Posterior cingulate gyrus (tissue), 11 donors: ENCODE measurements around the gene MAB21L3.
A peak's percentile ranks its signal among the peaks of the same experiment; 100 is the strongest.

Experiments
- DNase-seq, 10 donors: peaks; one replicate each; pipeline versions ENCODE4 v3.0.0 to v3.0.0-alpha.2; 2020 to 2021; ENCODE audit warnings: mixed read lengths in 3 of 10
- intact Hi-C: fragments of 100-400 bp; cut with DNase I; formaldehyde crosslinking; loops from one replicate; pipeline ENCODE4 v1.15.1; 2023

The MAB21L3 gene

DNA sequence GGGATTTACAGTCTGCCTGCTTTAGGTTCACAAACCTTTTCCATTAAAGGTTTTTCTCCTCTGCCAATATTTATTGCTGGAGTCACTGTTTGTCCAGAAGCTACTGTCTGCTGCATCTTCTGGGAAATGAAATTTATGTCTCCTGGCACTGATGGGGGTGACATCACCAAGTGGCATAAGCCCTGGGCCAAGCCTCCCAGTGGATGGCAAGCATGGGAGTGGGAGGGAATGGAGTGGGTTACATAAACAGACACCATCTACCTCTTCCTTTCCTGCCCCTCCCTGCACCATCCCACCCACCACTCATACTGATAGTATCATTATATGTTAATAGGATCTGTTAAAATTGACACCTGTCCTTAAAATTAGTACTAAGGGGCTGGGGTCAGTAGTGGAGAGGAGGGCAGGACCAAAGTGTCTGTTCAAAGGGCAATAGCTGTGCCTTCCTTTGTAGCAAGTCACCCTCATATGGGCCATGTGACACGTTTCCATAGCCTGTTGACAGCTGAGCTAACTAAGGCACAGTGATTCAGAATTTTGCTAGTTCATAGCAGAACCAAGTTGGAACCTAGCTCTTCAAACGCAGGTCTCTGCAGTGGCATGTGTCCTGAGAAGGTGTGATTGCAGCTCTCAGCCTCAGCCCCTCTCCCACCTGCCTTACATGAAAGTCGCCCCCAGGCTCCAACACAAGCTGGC lies 71.0 kb downstream of the MAB21L3 start:
- peak in 4 of 10 donors; percentile 9 to 85 (median 42) for DNase-seq
- intact Hi-C loops, result no loop called here
